Transverse colon (tissue), 4 donors: Measurements from ENCODE around the gene AGTR1.

Experiments
- CTCF ChIP-seq, 5 experiments: fragments of 200-600 bp in 3 of 5; fragments of 450-650 bp in 2 of 5; sonication (generic) in 3 of 5; IDR thresholded peaks; 1 replicate in 2 of 5; 2 replicates in 3 of 5; pipeline ENCODE4 v1.5.1; 2016 to 2017; ENCODE audit warnings: antibody characterized with exemption in 5 of 5, inconsistent platforms in 3 of 5, mild to moderate bottlenecking in 2 of 5, moderate library complexity in 1 of 5
- EP300 ChIP-seq: sonication (generic); formaldehyde crosslinking; IDR thresholded peaks from one replicate; pipeline ENCODE4 v1.6.1; 2017; ENCODE audit warnings: antibody characterized with exemption, low read depth
- POLR2A ChIP-seq: fragments of 450-650 bp; IDR thresholded peaks from one replicate; pipeline ENCODE4 v1.6.1; 2016; ENCODE audit warnings: antibody characterized with exemption, mild to moderate bottlenecking, moderate library complexity
- POLR2AphosphoS5 ChIP-seq, 3 donors: sonication (generic); formaldehyde crosslinking; IDR thresholded peaks; one replicate each; pipeline ENCODE4 v1.6.1; 2016; ENCODE audit warnings: antibody characterized with exemption in 3 of 3

GRCh38 chr3:148736086-148736485 is 38.4 kb downstream of the AGTR1 start:
- no peak for TF ChIP-seq CTCF (IDR thresholded peaks at IDR 0.05)
- no peak for TF ChIP-seq POLR2AphosphoS5 (IDR thresholded peaks at IDR 0.05)
- no peak for TF ChIP-seq POLR2A
- no peak for TF ChIP-seq EP300
